Transverse colon (tissue), 4 donors: ENCODE data around the gene PIK3AP1.

Source experiments
- CTCF ChIP-seq, 5 experiments: fragments of 200-600 bp in 3 of 5; fragments of 450-650 bp in 2 of 5; sonication (generic) in 3 of 5; IDR thresholded peaks; 1 replicate in 2 of 5; 2 replicates in 3 of 5; pipeline ENCODE4 v1.5.1; 2016 to 2017; ENCODE audit warnings: antibody characterized with exemption in 5 of 5, inconsistent platforms in 3 of 5, mild to moderate bottlenecking in 2 of 5, moderate library complexity in 1 of 5
- POLR2A ChIP-seq: fragments of 450-650 bp; IDR thresholded peaks from one replicate; pipeline ENCODE4 v1.6.1; 2016; ENCODE audit warnings: antibody characterized with exemption, mild to moderate bottlenecking, moderate library complexity
- POLR2AphosphoS5 ChIP-seq, 3 donors: sonication (generic); formaldehyde crosslinking; IDR thresholded peaks; one replicate each; pipeline ENCODE4 v1.6.1; 2016; ENCODE audit warnings: antibody characterized with exemption in 3 of 3

DNA sequence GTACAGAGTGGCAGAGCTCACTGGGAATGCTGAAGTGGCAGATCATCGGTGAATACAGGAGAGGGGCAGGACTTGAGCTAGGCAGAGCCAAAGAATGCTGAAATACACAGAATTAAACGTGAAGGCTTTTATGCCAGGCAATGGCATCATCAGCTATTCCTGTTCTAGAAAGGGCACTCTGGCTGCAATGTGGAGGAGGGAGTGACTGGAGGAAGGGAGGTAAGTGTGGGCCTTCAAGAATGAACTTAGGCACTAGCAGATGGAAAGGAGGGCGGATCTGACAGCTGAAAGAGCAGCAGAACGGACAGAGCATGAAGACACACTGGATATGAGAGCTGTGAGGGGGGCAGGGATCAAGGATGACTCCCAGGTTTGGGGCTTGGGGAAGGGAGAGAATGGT is 121.5 kb downstream of the PIK3AP1 start:
- TF ChIP-seq POLR2A (no peak), CTCF (IDR thresholded peaks at IDR 0.05) (no peak), POLR2AphosphoS5 (IDR thresholded peaks at IDR 0.05) (no peak)
